Right ventricle myocardium inferior (tissue), 1 donor: ENCODE data around the gene NELL1. TPM values are rescaled to one million over a fixed set of nuclear protein-coding genes. Genes with fewer than 3 reads are reported as not detected.

Experiments
- ATAC-seq: fragments of 200-7000 bp; cut with Tn5 transposase; one replicate; pipeline ENCODE4 v1.9.1; 2020; ENCODE audit warnings: mild to moderate bottlenecking, moderate library complexity
- DNase-seq: peaks from one replicate; pipeline ENCODE4 v3.0.0; 2021; ENCODE audit errors: missing footprints
- intact Hi-C: fragments of 100-400 bp; cut with DNase I; formaldehyde crosslinking; loops from one replicate; pipeline ENCODE4 v1.11.0; 2022
- total RNA-seq: library from RNA; stranded (reverse); fragmentation: NEBNext Ultra II Directional; extraction: Animal tissue kit (Norgen Biotek cat#: 25700); gene quantifications from one replicate; pipeline ENCODE4 v1.2.1, GENCODE V29; 2021
- donor health status: DM: no; HTN: yes; CAD: no; lungs with severe emphysema.

The NELL1 gene
- total RNA-seq, 1 donor from 2014 or later, result not detected

DNA sequence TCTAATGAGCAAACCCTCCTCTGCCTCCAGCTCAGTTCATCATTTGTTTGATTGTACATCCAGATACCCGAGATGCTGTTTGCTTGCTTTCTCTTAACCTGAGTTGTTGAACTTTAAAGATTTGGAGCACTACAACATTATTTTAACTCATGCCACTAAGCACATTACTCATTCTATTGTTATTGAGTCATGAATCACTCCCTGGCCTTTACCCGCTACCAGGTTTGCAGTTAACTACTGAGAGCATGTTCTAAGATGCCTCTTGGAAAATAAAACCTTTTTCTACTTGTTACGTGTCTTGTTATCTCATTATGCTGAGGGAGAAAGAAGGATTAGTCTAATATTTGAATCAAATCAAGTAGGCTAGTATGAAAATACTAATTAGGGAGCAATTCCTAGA lies 802.9 kb downstream of the NELL1 start:
- intact Hi-C loops, result no loop called here
- ATAC-seq (no peak), DNase-seq (no peak)

DNA sequence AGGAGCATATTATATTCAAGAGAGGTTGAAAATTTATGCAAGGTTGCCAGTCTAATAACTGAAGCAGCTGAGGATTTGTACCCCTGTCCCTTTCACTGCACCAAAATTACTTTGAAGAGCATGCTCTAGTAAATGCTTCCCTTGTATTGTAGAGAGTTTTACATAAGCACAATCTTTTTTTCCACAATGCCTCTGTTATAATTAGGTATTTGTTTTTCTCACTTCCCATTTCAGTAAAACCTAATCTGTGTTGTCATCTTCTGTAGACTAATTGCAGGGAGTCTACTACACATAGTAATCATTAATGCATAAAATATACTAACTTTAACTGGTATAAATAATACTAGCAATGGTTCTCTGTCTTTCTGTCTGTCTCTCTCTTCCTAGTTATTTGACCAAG lies 805.1 kb downstream of the NELL1 start:
- intact Hi-C loops, result no loop called here
- no peak for ATAC-seq

DNA sequence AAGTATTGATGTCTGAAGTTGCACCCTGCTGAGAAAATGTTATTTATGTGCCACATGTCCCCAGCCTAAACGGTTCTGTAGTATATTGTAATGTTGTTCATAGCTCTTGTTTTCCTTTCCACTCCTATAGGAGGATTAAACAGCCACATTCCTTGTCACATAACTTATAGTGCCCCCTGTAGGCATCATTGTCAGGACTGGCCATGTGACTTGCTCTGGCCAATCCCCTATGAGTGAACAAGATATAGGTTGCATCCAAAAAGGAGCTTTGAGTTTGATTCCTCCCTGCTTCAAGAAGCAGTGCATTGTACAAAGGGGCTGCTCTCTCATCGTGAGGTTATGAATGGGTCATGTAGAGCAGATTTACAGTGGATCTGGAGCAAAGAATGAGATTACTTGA lies 805.9 kb downstream of the NELL1 start:
- intact Hi-C loops, result no loop called here
- DNase-seq (no peak), ATAC-seq (no peak)

More for the DNA sequence above, 805.1 kb downstream of the NELL1 start:
- no peak for DNase-seq

- ATAC-seq (no peak), DNase-seq (no peak)
- intact Hi-C loops, result no loop called here
Measured at GRCh38 chr11:21476588-21476987, 807.2 kb downstream of the NELL1 start.

DNA sequence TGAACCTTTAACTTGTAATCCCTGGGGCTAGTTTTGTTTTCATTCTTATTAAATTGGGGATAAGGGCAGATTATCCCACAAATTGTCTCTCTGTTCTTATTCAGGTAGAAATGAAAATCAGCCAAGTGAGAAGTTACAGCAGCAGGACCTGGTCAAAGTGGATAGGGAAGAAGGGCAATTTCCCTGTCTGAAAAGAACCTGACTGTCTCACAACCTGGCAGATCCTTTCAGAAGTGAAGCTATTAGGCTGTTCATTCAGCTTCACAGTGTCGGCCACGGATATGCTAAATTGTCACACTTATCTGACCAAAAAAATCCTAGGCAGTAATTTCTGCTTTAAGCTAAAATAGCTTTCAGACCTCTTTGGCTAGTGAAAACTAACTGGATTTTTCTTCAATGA lies 810.9 kb downstream of the NELL1 start:
- DNase-seq (no peak), ATAC-seq (no peak)
- intact Hi-C loops, result no loop called here

DNA sequence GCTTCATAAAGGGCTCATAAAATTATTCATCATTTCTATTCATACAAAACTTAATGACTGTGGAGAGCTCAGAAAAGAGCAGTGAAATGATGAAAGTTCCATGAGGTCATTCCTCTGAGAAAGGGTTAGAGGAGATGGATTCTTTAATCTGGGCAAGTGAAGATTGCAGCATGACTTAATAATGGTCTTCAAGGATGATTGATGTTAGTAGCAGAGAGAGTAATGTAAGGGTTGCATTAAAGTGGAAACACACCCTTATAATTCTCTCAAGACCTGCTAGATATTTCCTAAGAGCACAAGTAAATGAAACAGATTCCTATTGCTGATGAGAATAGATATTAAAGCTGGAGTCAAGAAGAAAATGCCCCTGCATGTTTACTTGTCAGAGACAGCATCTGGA lies 811.9 kb downstream of the NELL1 start:
- ATAC-seq (no peak), DNase-seq (no peak)
- intact Hi-C loops, result no loop called here

GRCh38 chr11:21484039-21484438 lies 814.7 kb downstream of the NELL1 start:
- intact Hi-C loops, result no loop called here
- DNase-seq (no peak), ATAC-seq (no peak)

- ATAC-seq (no peak), DNase-seq (no peak)
- intact Hi-C loops, result no loop called here
Measured at GRCh38 chr11:21485006-21485405, 815.6 kb downstream of the NELL1 start.

DNA sequence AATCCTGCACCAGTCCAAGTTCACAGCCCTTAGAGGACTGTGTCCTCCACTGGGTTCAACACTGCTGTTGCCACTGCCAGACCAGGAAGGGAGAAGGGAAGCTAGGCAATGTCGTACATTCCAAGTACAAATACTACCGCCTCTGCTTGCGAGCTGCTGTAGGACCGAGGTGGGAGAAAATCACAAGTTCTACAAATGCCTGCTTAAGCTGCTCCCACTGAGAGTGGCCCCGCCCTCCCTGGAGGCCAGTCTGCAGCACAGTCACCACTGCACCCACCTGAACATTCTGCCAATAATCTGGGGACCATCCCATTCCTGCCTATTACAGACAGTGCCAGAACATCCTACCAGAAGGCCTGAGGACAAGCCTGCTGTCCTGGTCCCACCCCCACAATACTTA lies 816.0 kb downstream of the NELL1 start:
- intact Hi-C loops, result no loop called here
- no peak for ATAC-seq
- DNase-seq, result no peak

DNA sequence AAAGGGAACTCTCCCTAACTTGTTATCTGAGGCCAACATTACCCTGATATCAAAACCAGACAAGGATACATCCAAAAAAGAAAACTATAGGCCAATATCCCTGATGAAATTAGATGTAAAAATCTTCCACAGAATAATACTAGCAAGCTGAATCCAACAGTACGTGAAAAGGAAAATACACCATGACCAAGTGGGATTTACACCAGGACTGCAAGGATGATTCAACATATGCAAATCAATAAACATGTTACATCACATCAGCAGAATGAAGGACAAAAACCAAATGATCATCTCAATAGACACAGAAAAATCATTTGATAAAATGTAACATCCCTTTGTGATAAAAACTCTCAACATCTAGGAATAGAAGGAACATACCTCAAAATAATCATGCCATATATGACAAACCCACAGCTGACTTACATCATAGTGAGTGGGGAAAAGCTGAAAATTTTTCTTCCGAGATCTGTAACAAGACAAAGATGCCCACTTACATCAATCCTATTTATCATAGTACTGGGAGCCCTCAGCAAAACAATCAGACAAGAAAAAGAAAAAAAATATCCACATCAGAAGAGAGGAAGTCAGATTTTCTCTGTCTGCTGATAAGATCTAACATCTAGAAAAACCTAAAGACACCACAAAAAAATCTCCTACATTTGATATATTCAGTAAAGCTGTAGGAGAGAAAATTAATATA lies 820.2 kb downstream of the NELL1 start:
- intact Hi-C loops, result no loop called here
- DNase-seq (no peak), ATAC-seq (no peak)

DNA sequence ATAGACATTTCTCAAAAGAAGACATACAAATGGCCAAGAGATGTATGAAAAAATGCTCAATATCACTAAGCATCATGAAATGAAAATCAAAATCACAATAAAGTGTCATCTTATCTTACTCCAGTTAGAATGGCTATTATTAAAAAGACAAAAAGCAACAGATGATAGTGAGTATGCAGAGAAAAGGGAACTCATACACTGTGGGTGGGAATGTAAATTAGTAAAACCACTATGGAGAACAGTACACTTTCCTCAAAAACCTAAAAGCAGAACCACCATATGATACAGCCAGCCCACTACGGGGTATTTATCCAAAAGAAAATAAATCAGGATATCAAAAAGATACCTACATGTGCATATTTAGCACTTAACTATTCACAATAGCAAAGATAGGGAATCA lies 823.5 kb downstream of the NELL1 start:
- no peak for DNase-seq
- intact Hi-C loops, result no loop called here
- no peak for ATAC-seq

DNA sequence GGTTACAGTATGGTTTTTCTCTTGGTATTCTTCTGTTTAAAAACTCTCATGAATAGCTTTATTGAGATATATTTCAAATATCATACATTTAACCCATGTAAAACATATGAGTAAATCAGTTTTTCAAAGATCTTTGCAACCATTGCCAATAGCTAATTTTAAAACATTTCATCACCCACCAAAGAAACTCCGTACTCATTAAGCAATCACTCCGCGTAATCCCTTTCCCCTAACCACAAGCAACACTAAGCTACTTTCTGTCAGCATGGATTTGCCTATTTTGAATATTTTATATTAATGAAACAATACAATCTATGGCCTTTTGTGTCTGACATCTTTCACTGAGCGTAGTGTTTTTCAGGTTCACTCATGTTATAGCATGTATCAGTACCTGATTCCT lies 825.6 kb downstream of the NELL1 start:
- intact Hi-C loops, result no loop called here
- no peak for ATAC-seq
- no peak for DNase-seq

- no peak for ATAC-seq
- no peak for DNase-seq
- intact Hi-C loops, result no loop called here
Measured at GRCh38 chr11:21495879-21496278, 826.5 kb downstream of the NELL1 start.

GRCh38 chr11:21501245-21501644 lies 831.9 kb downstream of the NELL1 start:
- intact Hi-C loops, result no loop called here
- ATAC-seq (no peak), DNase-seq (no peak)

DNA sequence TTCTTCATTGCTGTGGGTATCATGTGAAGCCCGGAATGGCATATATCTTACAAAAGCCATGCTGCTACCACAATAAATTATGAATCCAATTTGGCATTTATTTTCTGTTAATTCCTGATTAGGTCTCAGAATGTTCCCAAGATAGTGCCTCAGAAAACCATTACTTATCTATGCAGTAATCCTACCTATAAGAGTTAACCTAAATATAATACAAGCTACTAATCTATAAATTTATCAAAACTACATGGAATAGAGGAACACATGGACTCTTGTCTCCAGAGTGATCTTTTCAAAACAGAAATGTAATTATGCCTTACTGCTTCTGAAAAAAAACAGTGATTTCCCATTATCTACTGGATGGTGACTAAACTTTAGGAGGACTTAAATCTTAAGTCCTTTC lies 835.7 kb downstream of the NELL1 start:
- intact Hi-C loops, result no loop called here
- ATAC-seq, result no peak
- no peak for DNase-seq

DNA sequence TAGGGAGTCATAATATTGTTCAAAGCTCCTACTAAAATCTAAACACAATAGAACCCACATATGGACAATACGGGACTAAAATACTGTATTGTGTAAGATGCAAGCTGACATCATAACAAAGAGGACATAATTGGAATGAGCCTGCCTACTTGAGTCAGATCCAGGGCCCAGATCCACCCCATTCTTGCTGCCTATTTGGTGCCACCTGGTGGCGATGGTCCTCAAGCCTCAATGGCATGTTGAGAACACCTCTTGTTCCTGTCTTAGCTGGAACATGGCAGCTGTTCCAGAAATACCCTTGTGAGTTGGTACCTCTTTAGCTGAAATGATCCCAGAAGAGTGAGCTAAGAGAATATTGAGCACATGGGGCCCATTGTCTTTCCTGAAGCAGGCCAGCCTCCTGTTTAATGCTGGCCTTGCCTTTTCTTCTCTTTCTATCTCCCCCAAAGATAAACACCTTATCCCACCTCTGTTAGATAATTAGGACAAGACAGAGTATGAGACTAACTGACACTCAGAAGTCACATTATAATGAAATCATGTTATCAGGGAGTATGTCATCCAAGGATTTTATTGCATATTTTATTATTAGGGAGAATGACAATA lies 842.6 kb downstream of the NELL1 start:
- DNase-seq (no peak), ATAC-seq (no peak)
- intact Hi-C loops, result loop anchor here (5.0 kb wide), 1 partner anchor 865 kb away; no protein-coding TSS in a partner anchor

DNA sequence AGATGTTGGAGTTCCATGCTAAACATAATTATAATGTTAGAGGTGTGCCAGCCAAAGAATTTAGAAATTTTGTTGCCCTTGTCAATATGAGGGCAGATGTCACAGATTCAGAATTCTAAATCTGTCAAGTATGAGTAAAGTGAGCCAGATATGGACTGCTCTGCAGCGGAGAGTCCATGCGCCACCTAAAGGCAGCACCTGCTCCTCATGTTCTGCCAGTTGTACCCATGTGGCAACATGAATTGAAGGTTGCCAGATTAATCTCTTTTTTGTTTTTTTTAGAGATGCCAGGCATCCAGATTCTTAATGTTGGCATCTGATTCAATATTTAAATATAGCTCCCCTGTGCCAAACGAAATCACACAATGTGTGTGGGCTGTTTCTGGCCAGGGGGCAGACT lies 844.9 kb downstream of the NELL1 start:
- no peak for ATAC-seq
- intact Hi-C loops, result loop anchor here (5.0 kb wide), 1 partner anchor 867 kb away; no protein-coding TSS in a partner anchor
- no peak for DNase-seq

GRCh38 chr11:21520244-21520643 lies 850.9 kb downstream of the NELL1 start:
- DNase-seq, result no peak
- intact Hi-C loops, result no loop called here
- no peak for ATAC-seq

DNA sequence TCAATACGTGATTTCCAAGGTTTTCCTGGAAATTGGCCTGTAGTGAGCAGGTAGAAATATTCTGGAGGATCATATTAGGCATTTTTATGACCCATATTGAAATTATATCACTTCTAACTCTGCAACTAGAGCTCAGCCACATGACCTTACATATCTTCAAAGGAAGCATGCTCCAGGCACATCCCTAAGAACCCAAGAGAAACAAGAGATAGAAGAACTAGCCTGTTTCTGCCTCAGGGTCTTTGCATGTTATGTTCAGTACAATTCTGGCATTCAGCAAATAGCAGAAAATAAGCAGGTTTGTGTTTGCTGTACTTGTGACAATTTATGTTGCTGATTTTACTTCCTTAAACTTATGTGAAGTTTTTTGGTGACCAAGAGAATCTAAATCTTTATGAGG lies 859.8 kb downstream of the NELL1 start:
- ATAC-seq, result no peak

GRCh38 chr11:21534288-21534687 lies 864.9 kb downstream of the NELL1 start:
- intact Hi-C loops, result no loop called here
- DNase-seq (no peak), ATAC-seq (no peak)

More for the DNA sequence above, 859.8 kb downstream of the NELL1 start:
- intact Hi-C loops, result no loop called here
- no peak for DNase-seq

DNA sequence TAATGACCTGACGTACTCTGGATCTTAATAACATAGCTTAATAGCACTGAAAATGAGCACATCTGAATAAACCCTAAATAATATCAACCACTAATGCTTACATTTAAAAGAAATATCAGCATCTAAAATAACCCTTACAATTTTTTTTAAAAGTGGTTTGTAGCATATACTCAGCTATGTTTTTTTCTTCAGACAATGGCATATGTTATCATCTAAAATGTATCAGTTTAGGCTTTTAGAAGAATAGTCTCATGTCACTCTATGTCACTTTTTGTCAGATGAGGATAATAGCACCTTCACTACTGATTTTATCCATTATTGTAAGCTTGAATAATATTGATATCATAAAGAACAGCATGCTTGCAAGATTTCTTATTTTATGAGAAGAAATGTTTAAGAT lies 868.6 kb downstream of the NELL1 start:
- no peak for DNase-seq
- ATAC-seq, result no peak
- intact Hi-C loops, result no loop called here
